ENCODE results near the gene RBM17. TPM values are rescaled to one million over a fixed set of nuclear protein-coding genes. Genes with fewer than 3 reads are reported as not detected.

The RBM17 gene
- total RNA-seq, 1 experiment from 2014 or later, result 124 TPM

DNA sequence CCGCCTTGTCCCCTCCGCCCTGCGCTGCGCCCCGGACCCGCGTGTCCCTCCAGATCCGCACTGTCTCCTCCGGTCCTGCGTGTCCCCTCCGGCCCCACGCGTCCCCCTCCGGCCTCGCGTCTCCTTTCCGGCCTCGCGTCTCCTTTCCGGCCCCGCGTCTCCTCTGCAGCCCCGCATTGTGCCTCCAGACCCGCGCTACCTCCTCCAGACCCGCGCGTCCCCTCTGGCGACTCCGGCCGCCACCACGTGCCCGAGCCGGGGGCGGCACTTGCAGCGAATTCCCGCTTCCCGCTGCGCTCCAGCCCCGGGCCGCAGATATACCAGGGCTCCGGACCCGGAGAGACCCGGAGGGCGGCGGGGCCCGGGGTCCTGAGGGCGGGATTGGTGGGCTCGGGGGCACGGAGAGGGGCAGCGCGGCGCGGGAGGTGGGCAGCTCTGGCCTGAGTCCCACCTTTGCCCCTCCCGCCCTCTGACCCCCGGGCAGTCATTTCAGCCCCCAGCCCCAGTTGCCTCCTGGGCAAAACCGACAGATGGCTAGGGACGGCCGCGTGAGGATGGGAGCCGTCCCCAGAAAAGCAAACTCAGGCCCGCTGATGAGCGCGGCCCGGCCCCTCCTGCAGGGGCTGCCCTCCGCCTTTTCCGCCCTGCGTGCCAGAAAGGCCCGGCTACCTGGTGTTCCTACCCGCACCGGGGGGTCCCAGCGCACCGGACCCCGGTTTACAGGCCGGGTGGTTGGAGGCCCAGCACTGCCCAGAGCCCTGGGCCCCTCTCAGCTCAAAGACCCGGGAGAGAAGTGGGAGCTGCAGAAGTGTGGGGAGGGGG is 56.5 kb downstream of the RBM17 start:
- no peak overlapping the region for H2AK5ac ChIP-seq (ENCODE audit: insufficient read length, low read length)
- H3K79me1 ChIP-seq (ENCODE audit: insufficient read depth, low read depth, low read length, poor library complexity, severe bottlenecking), result no peaks in the 10 kb centered on the region
- peak overlapping the region; percentile 33 for H3K14ac ChIP-seq (ENCODE audit: insufficient read depth, low read length)
- H3K18ac ChIP-seq (ENCODE audit: insufficient read length, low read depth, low read length), result peak overlapping the region; percentile 80
- Mint-ChIP-seq H3K9me3 (peaks cover 2 to 7% of the 10 kb centered on the region in 2 experiments; a peak in 3 of 5 replicates), H3K4me1 (peaks cover 20 to 23% of the 10 kb centered on the region in 2 experiments), H3K4me3 (peak overlapping the region; percentile 76 to 83), H3K36me3 (ENCODE audit: insufficient read depth in 1 of 3, low read depth in 3 of 3) (peaks cover 0 to 6% (median 3%) of the 10 kb centered on the region in 3 experiments; a peak in 2 of 7 replicates), H3K27ac (no peak overlapping the region), H3K27me3 (ENCODE audit: low read depth) (peaks cover 52% of the 10 kb centered on the region)
- H2AFZ ChIP-seq (ENCODE audit: low read length), result no peak overlapping the region
- no peak overlapping the region for H4K8ac ChIP-seq (replicated peaks; ENCODE audit: insufficient read length, low read depth, low read length)
- H3K4me1 ChIP-seq (ENCODE audit: insufficient read depth, low read length), result peaks cover 4% of the 10 kb centered on the region; the same call in 1 of the 2 replicates
- no peak overlapping the region for H4K91ac ChIP-seq (ENCODE audit: insufficient read length, low read depth, low read length)
- no peak overlapping the region for H3K23ac ChIP-seq (ENCODE audit: insufficient read length, low read depth, low read length)
- no peak overlapping the region for H2BK5ac ChIP-seq (ENCODE audit: insufficient read length, low read length)
- peak; percentile 54 for DNase-seq
- H3K9me3 ChIP-seq (ENCODE audit: control insufficient read depth, low read depth, low read length), result no peaks in the 10 kb centered on the region
- H4K5ac ChIP-seq (ENCODE audit: insufficient read length, low read depth, low read length), result no peak overlapping the region
- H3K23me2 ChIP-seq (ENCODE audit: insufficient read length, low read depth, low read length, poor library complexity, severe bottlenecking), result peaks cover 9% of the 10 kb centered on the region
- no peak overlapping the region for H3K4ac ChIP-seq (ENCODE audit: low read depth, low read length)
- H3T11ph ChIP-seq (ENCODE audit: low read length), result no peak overlapping the region
- H3K27ac ChIP-seq (ENCODE audit: insufficient read length, low read depth, low read length), result no peak overlapping the region
- no peaks in the 10 kb centered on the region; the same call in 1 of the 2 replicates for H3K27me3 ChIP-seq (ENCODE audit: insufficient read depth, low read length)
- no peak overlapping the region for H2BK15ac ChIP-seq (ENCODE audit: low read depth, low read length)
- H2BK120ac ChIP-seq (ENCODE audit: low read depth, low read length, poor library complexity, severe bottlenecking), result no peak overlapping the region
- no peaks in the 10 kb centered on the region; the same call in 1 of the 2 replicates for H3K79me2 ChIP-seq (ENCODE audit: insufficient read depth, low read length)
- H3K56ac ChIP-seq (ENCODE audit: insufficient read length, low read depth, low read length), result no peak overlapping the region
- no peaks in the 10 kb centered on the region for H4K20me1 ChIP-seq (ENCODE audit: control insufficient read depth, insufficient read depth, insufficient read length)
- TF ChIP-seq, protein P1, sequence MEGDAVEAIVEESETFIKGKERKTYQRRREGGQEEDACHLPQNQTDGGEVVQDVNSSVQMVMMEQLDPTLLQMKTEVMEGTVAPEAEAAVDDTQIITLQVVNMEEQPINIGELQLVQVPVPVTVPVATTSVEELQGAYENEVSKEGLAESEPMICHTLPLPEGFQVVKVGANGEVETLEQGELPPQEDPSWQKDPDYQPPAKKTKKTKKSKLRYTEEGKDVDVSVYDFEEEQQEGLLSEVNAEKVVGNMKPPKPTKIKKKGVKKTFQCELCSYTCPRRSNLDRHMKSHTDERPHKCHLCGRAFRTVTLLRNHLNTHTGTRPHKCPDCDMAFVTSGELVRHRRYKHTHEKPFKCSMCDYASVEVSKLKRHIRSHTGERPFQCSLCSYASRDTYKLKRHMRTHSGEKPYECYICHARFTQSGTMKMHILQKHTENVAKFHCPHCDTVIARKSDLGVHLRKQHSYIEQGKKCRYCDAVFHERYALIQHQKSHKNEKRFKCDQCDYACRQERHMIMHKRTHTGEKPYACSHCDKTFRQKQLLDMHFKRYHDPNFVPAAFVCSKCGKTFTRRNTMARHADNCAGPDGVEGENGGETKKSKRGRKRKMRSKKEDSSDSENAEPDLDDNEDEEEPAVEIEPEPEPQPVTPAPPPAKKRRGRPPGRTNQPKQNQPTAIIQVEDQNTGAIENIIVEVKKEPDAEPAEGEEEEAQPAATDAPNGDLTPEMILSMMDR (conservative IDR thresholded peaks at IDR 0.05), result no peak
- H3K4me2 ChIP-seq (ENCODE audit: insufficient read depth, insufficient read length, low read length), result peak overlapping the region; percentile 35
- no peak overlapping the region for H2BK12ac ChIP-seq (ENCODE audit: insufficient read length, low read depth, low read length)
- no peak overlapping the region for H3K9ac ChIP-seq (ENCODE audit: extremely low read depth, insufficient read length, low read length)
- no peak overlapping the region for H2BK20ac ChIP-seq (ENCODE audit: low read depth, low read length, poor library complexity, severe bottlenecking)
- WGBS (ENCODE audit: extremely low coverage, insufficient read length, low lambda C conversion rate), result no CpG with 5 or more reads among the region's 76 CpGs
